ENCODE results near the gene TASL. TPM values are rescaled to one million over a fixed set of nuclear protein-coding genes. Genes with fewer than 3 reads are reported as not detected.

The TASL gene
- total RNA-seq, 1 donor from 2014 or later, result 27.7 TPM

DNA sequence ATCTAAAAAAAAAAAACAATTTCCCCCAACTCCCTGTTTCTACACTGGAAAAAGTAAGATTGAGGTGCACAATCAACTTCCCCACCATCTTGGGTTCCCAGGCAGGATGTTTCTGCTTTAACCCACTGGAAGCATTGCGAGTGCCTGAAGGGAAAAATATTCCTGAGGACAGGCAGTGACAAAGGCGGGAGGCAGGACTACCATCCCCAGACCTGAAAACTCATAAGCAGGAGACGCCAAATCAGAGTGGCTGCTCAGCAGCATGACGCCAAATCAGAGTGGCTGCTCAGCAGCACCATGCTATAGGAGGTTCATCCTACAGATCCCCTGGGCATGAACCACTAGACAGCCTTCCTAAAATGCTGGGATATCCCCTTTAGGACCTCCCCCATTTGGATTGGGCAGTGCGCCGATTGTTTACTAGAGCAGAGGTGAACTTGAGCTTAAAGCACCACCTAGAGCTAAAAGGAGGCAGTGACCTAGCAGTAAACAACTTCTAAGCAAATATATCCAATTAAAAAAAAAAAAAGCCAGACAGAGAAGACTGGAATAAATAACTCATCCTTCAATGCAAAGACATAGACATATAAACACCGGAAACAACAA, 40.7 kb upstream of the TASL start:
- TF ChIP-seq, protein P1, sequence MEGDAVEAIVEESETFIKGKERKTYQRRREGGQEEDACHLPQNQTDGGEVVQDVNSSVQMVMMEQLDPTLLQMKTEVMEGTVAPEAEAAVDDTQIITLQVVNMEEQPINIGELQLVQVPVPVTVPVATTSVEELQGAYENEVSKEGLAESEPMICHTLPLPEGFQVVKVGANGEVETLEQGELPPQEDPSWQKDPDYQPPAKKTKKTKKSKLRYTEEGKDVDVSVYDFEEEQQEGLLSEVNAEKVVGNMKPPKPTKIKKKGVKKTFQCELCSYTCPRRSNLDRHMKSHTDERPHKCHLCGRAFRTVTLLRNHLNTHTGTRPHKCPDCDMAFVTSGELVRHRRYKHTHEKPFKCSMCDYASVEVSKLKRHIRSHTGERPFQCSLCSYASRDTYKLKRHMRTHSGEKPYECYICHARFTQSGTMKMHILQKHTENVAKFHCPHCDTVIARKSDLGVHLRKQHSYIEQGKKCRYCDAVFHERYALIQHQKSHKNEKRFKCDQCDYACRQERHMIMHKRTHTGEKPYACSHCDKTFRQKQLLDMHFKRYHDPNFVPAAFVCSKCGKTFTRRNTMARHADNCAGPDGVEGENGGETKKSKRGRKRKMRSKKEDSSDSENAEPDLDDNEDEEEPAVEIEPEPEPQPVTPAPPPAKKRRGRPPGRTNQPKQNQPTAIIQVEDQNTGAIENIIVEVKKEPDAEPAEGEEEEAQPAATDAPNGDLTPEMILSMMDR (IDR thresholded peaks at IDR 0.05), result no peak
- intact Hi-C loops (cut with micrococcal nuclease), result loop anchor here (1.0 kb wide), 1 partner anchor 48 kb away; no protein-coding TSS in a partner anchor

GRCh38 chrX:30615229-30615628, 37.7 kb upstream of the TASL start:
- Mint-ChIP-seq H3K4me3 (no peak overlapping the region), H3K36me3 (ENCODE audit: low read depth) (no peaks in the 10 kb centered on the region), H3K9me3 (no peaks in the 10 kb centered on the region), H3K27me3 (no peaks in the 10 kb centered on the region), H3K27ac (no peak overlapping the region), H3K4me1 (no peaks in the 10 kb centered on the region)
- intact Hi-C loops (cut with micrococcal nuclease), result no loop called here
- TF ChIP-seq, protein P1 (IDR thresholded peaks at IDR 0.05), result no peak
- ATAC-seq (ENCODE audit: low read depth) (no peak), DNase-seq (no peak)
- CTCF ChIA-PET, result no interaction called here
- POLR2A ChIA-PET, result no interaction called here

More for the DNA sequence above, 40.7 kb upstream of the TASL start:
- ATAC-seq (ENCODE audit: low read depth) (no peak), DNase-seq (no peak)
- ChIA-PET CTCF (interaction anchor here (1.0 to 1.3 kb wide), 2 partner anchors 48 to 49 kb away, joined by 4 read pairs; no protein-coding TSS in a partner anchor), POLR2A (interaction anchor here (0.7 kb wide), 1 partner anchor 47 kb away, joined by 3 read pairs; no protein-coding TSS in a partner anchor)
- Mint-ChIP-seq H3K4me3 (no peak overlapping the region), H3K9me3 (peaks cover 3% of the 10 kb centered on the region), H3K27ac (no peak overlapping the region), H3K27me3 (no peaks in the 10 kb centered on the region), H3K4me1 (no peaks in the 10 kb centered on the region), H3K36me3 (ENCODE audit: low read depth) (peaks cover 2% of the 10 kb centered on the region)

GRCh38 chrX:30613721-30614120, 36.2 kb upstream of the TASL start:
- TF ChIP-seq, protein P1 (IDR thresholded peaks at IDR 0.05), result no peak
- intact Hi-C loops (cut with micrococcal nuclease), result no loop called here
- ChIA-PET CTCF (no interaction called here), POLR2A (no interaction called here)
- Mint-ChIP-seq H3K27me3 (no peaks in the 10 kb centered on the region), H3K4me1 (no peaks in the 10 kb centered on the region), H3K4me3 (no peak overlapping the region), H3K9me3 (no peaks in the 10 kb centered on the region), H3K27ac (no peak overlapping the region), H3K36me3 (ENCODE audit: low read depth) (no peaks in the 10 kb centered on the region)
- ATAC-seq (ENCODE audit: low read depth) (no peak), DNase-seq (no peak)

GRCh38 chrX:30612250-30612655, 34.7 kb upstream of the TASL start:
- TF ChIP-seq, protein P1 (IDR thresholded peaks at IDR 0.05), result no peak
- Mint-ChIP-seq H3K4me1 (no peaks in the 10 kb centered on the region), H3K9me3 (no peaks in the 10 kb centered on the region), H3K36me3 (ENCODE audit: low read depth) (no peaks in the 10 kb centered on the region), H3K27me3 (no peaks in the 10 kb centered on the region), H3K27ac (no peak overlapping the region), H3K4me3 (no peak overlapping the region)
- ATAC-seq (ENCODE audit: low read depth) (no peak), DNase-seq (no peak)
- intact Hi-C loops (cut with micrococcal nuclease), result no loop called here
- POLR2A ChIA-PET, result no interaction called here
- CTCF ChIA-PET, result no interaction called here

- Mint-ChIP-seq H3K36me3 (ENCODE audit: low read depth) (no peaks in the 10 kb centered on the region), H3K4me3 (no peak overlapping the region), H3K27ac (no peak overlapping the region), H3K9me3 (no peaks in the 10 kb centered on the region), H3K27me3 (no peaks in the 10 kb centered on the region), H3K4me1 (no peaks in the 10 kb centered on the region)
- POLR2A ChIA-PET, result no interaction called here
- DNase-seq (no peak), ATAC-seq (ENCODE audit: low read depth) (no peak)
- intact Hi-C loops (cut with micrococcal nuclease), result no loop called here
- CTCF ChIA-PET, result no interaction called here
- TF ChIP-seq, protein P1 (IDR thresholded peaks at IDR 0.05), result no peak
These were observed 32.5 kb upstream of the TASL start for GRCh38 chrX:30610026-30610425.
